Activated gamma-delta T cell treated with Interleukin-2 at 50 U/mL for 16 hours (primary cell): ENCODE measurements around the gene MDH1B.
A peak's percentile ranks its signal among the peaks of the same experiment; 100 is the strongest.

Source experiments
- DNase-seq: peaks from one replicate; pipeline ENCODE4 v3.0.0-alpha.2; 2020

The MDH1B gene

DNA sequence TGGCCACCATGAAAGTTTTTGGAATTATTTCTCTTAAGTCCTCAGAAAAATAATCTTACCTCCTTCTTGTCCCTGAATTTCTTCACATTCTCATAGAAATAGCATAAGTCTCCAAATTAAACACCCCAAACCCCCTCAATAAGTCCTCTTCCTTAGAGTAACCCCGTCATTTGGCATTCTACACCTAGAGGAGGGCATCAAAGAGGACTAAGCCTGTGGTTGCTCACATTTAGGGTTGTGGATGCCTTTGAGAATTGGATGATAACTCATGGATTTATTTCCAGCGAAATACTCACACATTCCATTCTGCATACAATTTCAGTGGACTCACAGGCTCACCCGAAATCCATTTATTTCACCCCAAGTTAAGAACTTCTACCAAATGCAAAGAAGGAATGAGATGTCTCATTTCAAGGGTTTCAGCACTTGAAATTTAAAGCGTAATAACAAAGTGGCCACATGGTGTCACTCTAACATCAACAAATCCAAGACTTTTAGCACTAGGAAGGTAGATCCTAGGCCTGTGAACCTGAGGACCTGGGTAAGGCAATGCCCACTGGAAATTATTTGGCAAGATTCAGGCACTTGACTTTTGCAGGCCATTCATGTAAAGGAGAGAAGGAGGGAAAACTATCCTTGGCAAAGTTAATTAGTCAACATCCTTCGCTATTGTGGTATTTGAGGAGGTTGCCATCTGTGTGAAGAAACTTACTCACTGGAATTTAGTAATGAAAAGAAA lies 71.6 kb downstream of the MDH1B start:
- DNase-seq = peak; percentile 18

DNA sequence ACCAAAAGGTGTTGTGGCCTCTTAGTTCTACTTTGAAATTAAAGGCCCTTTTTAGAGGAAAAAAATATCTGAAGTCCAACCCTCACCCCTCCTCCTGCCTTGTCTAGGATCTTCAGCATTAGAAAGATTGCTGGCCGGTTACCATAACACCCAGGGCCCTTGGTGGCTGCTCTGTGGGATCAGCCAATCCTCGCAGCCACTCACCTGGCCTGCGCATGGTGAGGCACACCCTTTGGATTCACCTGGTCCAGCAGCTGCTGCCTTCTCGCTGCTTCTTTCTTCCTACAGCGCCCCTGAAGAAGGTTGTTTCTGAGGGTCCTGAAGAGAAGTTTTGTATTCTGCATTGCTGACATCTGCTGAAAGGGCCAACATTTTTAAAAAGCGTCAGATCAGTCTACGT lies 72.2 kb downstream of the MDH1B start:
- DNase-seq = no peak

DNA sequence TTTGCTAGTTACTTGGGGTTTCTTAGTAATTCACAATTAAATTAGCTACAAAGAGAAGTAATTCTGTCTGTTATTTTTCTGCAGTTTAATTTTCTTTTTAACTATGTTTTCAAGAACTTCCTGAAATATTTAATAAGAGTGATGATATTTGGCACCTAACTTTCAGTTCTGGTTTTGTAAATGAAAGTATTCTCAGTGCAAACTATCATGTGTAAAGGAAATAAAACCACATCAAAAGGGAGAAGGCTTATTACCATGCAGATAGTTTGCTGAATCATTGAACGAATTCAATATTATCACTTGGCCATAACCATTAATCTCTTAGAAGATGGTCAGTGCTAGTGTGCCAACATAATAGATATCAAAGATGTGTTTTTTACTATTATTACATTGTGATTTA lies 76.1 kb downstream of the MDH1B start:
- DNase-seq = no peak

DNA sequence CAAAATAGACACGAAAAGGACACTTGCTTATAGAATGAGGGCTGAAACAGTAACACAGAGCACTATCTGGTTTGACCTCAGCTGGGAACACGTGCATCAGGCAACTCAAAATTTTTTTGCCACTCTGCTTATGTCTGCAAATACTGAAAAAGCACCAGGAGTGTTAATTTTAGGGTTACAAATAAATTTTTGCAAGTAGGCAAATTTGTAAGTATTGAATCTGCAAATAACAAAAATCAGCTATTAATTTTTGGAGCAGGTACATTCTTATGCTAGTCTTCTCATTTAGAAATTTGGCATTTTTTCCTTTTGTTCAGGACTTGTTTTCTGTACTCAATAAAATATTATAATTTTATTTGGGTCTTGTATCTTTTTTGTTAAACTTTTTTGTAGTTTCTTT lies 76.7 kb downstream of the MDH1B start:
- no peak for DNase-seq
